ENCODE data around the gene CD8B. TPM values are rescaled to one million over a fixed set of nuclear protein-coding genes. Genes with fewer than 3 reads are reported as not detected.

CD8B gene
- total RNA-seq, 1 experiment from 2014 or later: not detected

DNA sequence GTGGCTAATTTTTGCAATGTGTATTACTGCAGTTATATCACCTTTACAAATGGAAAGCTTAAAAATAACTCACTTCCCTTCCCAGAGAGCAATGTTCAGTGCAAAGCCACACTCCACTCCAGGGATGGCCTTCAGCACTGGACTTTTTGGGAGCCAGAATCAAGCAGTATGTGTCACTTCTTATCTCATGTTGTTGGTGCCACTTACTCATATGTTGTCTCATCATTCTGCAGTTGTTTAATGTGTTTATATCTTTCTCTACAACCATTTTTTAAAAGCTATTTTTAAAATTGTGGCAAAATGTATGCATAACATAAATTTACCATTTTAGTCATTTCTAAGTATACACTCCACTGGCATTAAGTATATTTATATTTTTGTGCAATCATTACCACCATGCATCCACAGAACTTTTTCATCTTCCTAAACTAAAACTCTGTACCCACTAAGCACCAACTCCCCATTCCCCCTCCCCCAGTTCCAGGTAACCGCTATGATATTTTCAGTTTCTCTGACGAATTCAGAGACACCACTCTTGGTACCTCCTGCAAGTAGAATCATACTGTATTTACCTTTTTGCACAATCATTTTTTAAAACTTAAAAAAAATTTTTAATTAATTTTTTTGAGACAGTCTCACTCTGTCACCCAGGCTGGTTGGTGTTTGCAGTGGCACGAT is 38.9 kb downstream of the CD8B start:
- Histone ChIP-seq H3K27ac (no peak overlapping the region), H3K9me3 (replicated peaks) (peaks cover 5% of the 10 kb centered on the region), H3K27me3 (peaks cover 18% of the 10 kb centered on the region; the same call in 1 of the 2 replicates), H3K4me3 (no peak overlapping the region), H3K4me1 (no peaks in the 10 kb centered on the region), H3K36me3 (no peaks in the 10 kb centered on the region)
- DNase-seq: no peak

GRCh38 chr2:86821842-86822241 is 39.8 kb downstream of the CD8B start:
- Histone ChIP-seq H3K4me3 (no peak overlapping the region), H3K4me1 (no peaks in the 10 kb centered on the region), H3K27ac (no peak overlapping the region), H3K27me3 (peaks cover 14% of the 10 kb centered on the region; the same call in 1 of the 2 replicates), H3K9me3 (replicated peaks) (peaks cover 5% of the 10 kb centered on the region), H3K36me3 (no peaks in the 10 kb centered on the region)
- DNase-seq: no peak

DNA sequence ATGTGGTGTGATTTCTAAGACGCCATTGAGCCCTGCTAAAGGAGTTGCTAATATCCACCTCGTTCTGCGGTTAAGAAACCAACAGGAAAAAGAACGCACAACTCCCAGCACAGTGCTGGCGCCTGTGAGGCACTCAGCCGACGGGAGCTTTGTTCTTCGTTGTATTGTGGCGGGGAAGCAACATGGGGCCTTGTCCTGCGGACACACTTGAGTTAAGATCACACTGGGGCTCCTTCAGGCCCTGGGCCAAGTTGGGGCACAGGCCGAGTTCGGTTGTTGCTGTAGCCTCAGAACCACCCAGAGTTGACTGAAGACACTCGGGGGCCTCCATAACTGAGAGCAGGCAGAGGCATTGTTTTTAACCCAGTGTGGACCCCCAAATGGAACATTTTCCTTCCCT is 40.4 kb downstream of the CD8B start:
- Histone ChIP-seq H3K4me1 (no peaks in the 10 kb centered on the region), H3K36me3 (no peaks in the 10 kb centered on the region), H3K4me3 (no peak overlapping the region), H3K27ac (no peak overlapping the region), H3K27me3 (peaks cover 13% of the 10 kb centered on the region; the same call in 1 of the 2 replicates), H3K9me3 (replicated peaks) (peaks cover 5% of the 10 kb centered on the region)
- DNase-seq: no peak

- no peak overlapping the region for H3K27ac ChIP-seq
- no peak for DNase-seq
- H3K4me1 ChIP-seq: no peaks in the 10 kb centered on the region
- H3K27me3 ChIP-seq: peaks cover 5% of the 10 kb centered on the region; the same call in 1 of the 2 replicates
- H3K36me3 ChIP-seq: no peaks in the 10 kb centered on the region
- H3K4me3 ChIP-seq: no peak overlapping the region
- peaks cover 5% of the 10 kb centered on the region for H3K9me3 ChIP-seq (replicated peaks)
Measured at GRCh38 chr2:86818957-86819356, 42.7 kb downstream of the CD8B start.

GRCh38 chr2:86818114-86818801 is 43.4 kb downstream of the CD8B start:
- H3K4me3 ChIP-seq: no peak overlapping the region
- peaks cover 5% of the 10 kb centered on the region for H3K9me3 ChIP-seq (replicated peaks)
- no peak overlapping the region for H3K27ac ChIP-seq
- no peaks in the 10 kb centered on the region for H3K36me3 ChIP-seq
- no peaks in the 10 kb centered on the region for H3K4me1 ChIP-seq
- peaks cover 5% of the 10 kb centered on the region; the same call in 1 of the 2 replicates for H3K27me3 ChIP-seq
- DNase-seq: no peak

DNA sequence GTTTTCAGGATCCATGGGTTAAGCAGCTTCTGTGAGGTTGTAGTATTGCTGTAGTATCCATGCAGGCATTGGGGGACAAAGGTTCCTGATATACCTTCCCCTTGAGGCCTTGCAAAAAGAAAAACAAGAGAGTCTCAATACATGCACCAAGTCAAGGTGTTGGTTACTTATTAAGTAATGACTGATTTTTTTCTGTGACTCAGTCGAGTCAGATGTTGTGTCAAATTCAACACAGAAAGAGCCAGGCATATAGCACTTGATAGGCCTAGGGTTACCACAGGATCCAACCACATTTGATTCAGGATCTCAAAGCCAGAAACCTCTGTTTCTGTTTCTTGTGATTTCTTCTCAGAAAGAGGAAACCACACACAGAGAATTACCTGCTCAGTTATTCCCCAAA is 46.1 kb downstream of the CD8B start:
- no peaks in the 10 kb centered on the region for H3K9me3 ChIP-seq (replicated peaks)
- no peak overlapping the region for H3K27ac ChIP-seq
- no peak overlapping the region for H3K4me3 ChIP-seq
- H3K4me1 ChIP-seq: no peaks in the 10 kb centered on the region
- H3K27me3 ChIP-seq: peaks cover 5% of the 10 kb centered on the region; the same call in 1 of the 2 replicates
- no peak for DNase-seq
- H3K36me3 ChIP-seq: no peaks in the 10 kb centered on the region

- DNase-seq: no peak
- Histone ChIP-seq H3K27me3 (no peaks in the 10 kb centered on the region), H3K4me1 (peaks cover 5% of the 10 kb centered on the region; the same call in 1 of the 2 replicates), H3K9me3 (replicated peaks) (no peaks in the 10 kb centered on the region), H3K27ac (no peak overlapping the region), H3K4me3 (no peak overlapping the region), H3K36me3 (no peaks in the 10 kb centered on the region)
Measured at GRCh38 chr2:86809481-86810121, 52.1 kb downstream of the CD8B start.

- Histone ChIP-seq H3K27ac (no peak overlapping the region), H3K9me3 (replicated peaks) (no peaks in the 10 kb centered on the region), H3K36me3 (no peaks in the 10 kb centered on the region), H3K4me3 (peak overlapping the region; percentile 63), H3K4me1 (peaks cover 5% of the 10 kb centered on the region; the same call in 1 of the 2 replicates), H3K27me3 (no peaks in the 10 kb centered on the region)
- peak; percentile 84 to 93 for DNase-seq
Measured at GRCh38 chr2:86808315-86809161, 53.1 kb downstream of the CD8B start.

DNA sequence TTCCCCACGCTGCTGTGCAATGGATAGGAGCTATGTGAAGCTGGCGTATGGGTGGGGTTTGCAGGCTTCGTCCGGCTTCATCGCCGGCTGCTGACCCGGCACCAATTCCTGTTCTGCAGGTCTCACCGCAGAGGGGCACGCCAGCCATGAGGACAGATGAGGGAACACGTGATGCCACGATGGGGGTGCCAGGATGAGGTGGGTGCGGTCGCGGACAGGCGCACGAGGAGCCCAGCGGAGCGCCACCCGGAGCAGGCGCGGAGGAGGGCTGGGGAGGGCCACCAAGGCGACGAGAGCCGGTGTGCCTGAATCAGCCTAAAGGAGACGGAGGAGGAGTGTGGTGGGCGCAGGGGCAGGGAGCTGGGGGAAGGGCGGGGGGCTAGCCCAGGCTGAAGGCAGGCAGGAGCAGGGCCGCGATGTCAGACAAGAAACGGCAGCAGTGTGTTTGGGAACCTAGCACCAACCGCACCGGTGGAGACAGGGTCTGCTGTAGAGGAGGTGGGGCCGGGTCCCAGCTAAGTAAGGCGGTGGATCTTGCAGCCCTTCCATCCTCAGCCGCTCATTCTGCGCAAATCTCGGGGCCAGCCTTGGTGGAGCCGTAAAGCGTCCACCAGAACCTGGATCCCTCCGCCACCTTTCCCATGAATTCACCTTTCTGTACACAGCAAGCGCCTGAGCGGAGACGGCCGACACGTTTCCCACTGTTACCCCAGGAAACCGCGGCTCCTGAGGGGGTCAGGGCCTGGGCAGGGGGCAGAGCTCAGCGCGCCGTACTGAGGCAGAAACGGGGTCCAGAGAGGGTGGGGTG is 54.0 kb downstream of the CD8B start:
- H3K27me3 ChIP-seq: no peaks in the 10 kb centered on the region
- DNase-seq: peak; percentile 77
- no peaks in the 10 kb centered on the region for H3K9me3 ChIP-seq (replicated peaks)
- H3K36me3 ChIP-seq: no peaks in the 10 kb centered on the region
- no peak overlapping the region for H3K27ac ChIP-seq
- peaks cover 5% of the 10 kb centered on the region; the same call in 1 of the 2 replicates for H3K4me1 ChIP-seq
- H3K4me3 ChIP-seq: peak overlapping the region; percentile 63

DNA sequence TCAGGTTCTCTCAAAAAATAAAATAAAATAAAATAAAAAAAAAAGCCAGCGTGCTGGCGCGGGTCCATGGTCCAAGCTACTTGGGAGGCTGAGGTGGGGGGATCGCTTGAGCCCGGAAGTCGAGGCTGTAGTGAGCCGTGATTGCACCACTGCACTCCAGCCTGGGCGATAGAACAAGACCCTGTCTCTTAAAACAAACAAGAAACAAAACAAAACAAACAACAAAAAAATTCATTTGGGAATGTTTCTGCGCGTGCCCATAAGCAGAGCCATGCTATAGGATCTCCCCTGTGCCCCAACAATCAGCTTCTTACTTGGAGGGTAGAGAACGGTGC is 54.6 kb downstream of the CD8B start:
- Histone ChIP-seq H3K9me3 (replicated peaks) (no peaks in the 10 kb centered on the region), H3K4me3 (peak overlapping the region; percentile 63), H3K27me3 (no peaks in the 10 kb centered on the region), H3K36me3 (no peaks in the 10 kb centered on the region), H3K4me1 (peaks cover 5% of the 10 kb centered on the region; the same call in 1 of the 2 replicates), H3K27ac (no peak overlapping the region)
- no peak for DNase-seq

- Histone ChIP-seq H3K36me3 (no peaks in the 10 kb centered on the region), H3K4me3 (peak overlapping the region; percentile 63), H3K4me1 (peaks cover 5% of the 10 kb centered on the region; the same call in 1 of the 2 replicates), H3K27ac (no peak overlapping the region), H3K27me3 (no peaks in the 10 kb centered on the region), H3K9me3 (replicated peaks) (no peaks in the 10 kb centered on the region)
- DNase-seq: no peak
Measured at GRCh38 chr2:86806059-86806857, 55.4 kb downstream of the CD8B start.

DNA sequence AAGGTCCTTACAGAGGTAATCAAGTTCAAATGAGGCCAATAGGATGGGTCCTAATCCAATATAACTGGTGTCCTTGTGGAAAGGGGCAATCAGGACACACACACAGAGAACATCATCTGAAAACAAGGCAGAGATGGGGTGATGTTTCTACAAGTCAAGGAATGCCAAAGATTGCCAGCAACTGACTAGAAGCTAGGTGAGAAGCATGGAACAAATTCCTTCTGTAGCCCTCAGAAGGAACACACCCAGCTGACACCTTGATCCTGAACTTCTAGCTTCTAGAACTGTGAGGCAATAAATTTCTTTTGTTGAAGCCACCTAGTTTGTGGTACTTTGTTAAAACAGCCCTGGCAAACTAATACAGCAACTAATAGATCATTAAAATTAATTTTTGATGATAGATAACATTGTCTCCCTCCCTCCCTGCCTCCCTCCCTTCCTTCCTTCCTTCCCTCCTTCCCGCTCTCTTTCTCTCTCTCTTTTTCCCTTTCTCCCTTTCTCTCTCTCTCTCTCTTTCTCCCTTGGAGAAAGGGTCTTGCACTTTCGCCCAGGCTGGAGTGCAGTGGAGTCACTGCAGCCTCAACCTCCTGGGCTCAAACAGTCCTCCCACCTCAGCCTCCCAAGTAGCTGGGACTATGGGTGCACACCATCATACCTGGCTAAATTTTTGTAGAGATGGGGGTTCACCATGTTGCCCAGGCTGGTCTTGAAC is 60.7 kb downstream of the CD8B start:
- H3K27me3 ChIP-seq: peaks cover 3% of the 10 kb centered on the region; the same call in 1 of the 2 replicates
- H3K4me1 ChIP-seq: no peaks in the 10 kb centered on the region
- H3K36me3 ChIP-seq: no peaks in the 10 kb centered on the region
- no peak overlapping the region for H3K27ac ChIP-seq
- peaks cover 7% of the 10 kb centered on the region; the same call in 1 of the 2 replicates for H3K9me3 ChIP-seq (replicated peaks)
- DNase-seq: no peak
- H3K4me3 ChIP-seq: no peak overlapping the region

- no peaks in the 10 kb centered on the region for H3K4me1 ChIP-seq
- no peaks in the 10 kb centered on the region for H3K27me3 ChIP-seq
- H3K4me3 ChIP-seq: no peak overlapping the region
- no peaks in the 10 kb centered on the region for H3K36me3 ChIP-seq
- H3K27ac ChIP-seq: no peak overlapping the region
- peaks cover 7% of the 10 kb centered on the region; the same call in 1 of the 2 replicates for H3K9me3 ChIP-seq (replicated peaks)
- no peak for DNase-seq
Measured at GRCh38 chr2:86794861-86795260, 66.8 kb downstream of the CD8B start.

Data from SJCRH30 (cell line).